GM19438 (cell line): ENCODE data around the gene SLC2A9.

Source experiments
- ATAC-seq: cut with Tn5 transposase; IDR thresholded peaks from one replicate; pipeline ENCODE4 v1.9.1; 2021; ENCODE audit warnings: low read depth; ENCODE audit not compliant: unreplicated experiment

SLC2A9 gene

GRCh38 chr4:9969526-9970398, 51.5 kb downstream of the SLC2A9 start:
- peak; percentile 9 for ATAC-seq

GRCh38 chr4:9968472-9968871, 52.8 kb downstream of the SLC2A9 start:
- ATAC-seq = no peak

- no peak for ATAC-seq
These were observed 56.4 kb downstream of the SLC2A9 start for GRCh38 chr4:9964879-9965278.

- ATAC-seq = no peak
These were observed 58.0 kb downstream of the SLC2A9 start for GRCh38 chr4:9963328-9963727.

GRCh38 chr4:9962611-9963314, 58.5 kb downstream of the SLC2A9 start:
- no peak for ATAC-seq

- no peak for ATAC-seq
These were observed 66.8 kb downstream of the SLC2A9 start for GRCh38 chr4:9954468-9954867.

GRCh38 chr4:9953089-9953488, 68.2 kb downstream of the SLC2A9 start:
- ATAC-seq = no peak

GRCh38 chr4:9952415-9952950, 68.8 kb downstream of the SLC2A9 start:
- no peak for ATAC-seq

- ATAC-seq = no peak
These were observed 71.7 kb downstream of the SLC2A9 start for GRCh38 chr4:9949573-9949972.

- no peak for ATAC-seq
These were observed 73.9 kb downstream of the SLC2A9 start for GRCh38 chr4:9947168-9948062.

- ATAC-seq = no peak
These were observed 75.1 kb downstream of the SLC2A9 start for GRCh38 chr4:9946170-9946569.

GRCh38 chr4:9944431-9945425, 76.6 kb downstream of the SLC2A9 start:
- no peak for ATAC-seq

GRCh38 chr4:9943761-9944160, 77.5 kb downstream of the SLC2A9 start:
- no peak for ATAC-seq

GRCh38 chr4:9942921-9943600, 78.2 kb downstream of the SLC2A9 start:
- no peak for ATAC-seq

GRCh38 chr4:9942139-9942538, 79.2 kb downstream of the SLC2A9 start:
- ATAC-seq = no peak

GRCh38 chr4:9940041-9940440, 81.3 kb downstream of the SLC2A9 start:
- no peak for ATAC-seq

GRCh38 chr4:9938933-9939332, 82.4 kb downstream of the SLC2A9 start:
- ATAC-seq = no peak

GRCh38 chr4:9937078-9937477, 84.2 kb downstream of the SLC2A9 start:
- ATAC-seq = no peak

- no peak for ATAC-seq
These were observed 85.1 kb downstream of the SLC2A9 start for GRCh38 chr4:9936129-9936644.
